GM18502 (cell line): ENCODE measurements around the gene TRIM72.
"Not testable (repeated sequence)": the region's sequence is repeated elsewhere in the genome, so short reads cannot be mapped to it uniquely, and the experiment has no call there.

Experiments used
- ATAC-seq: cut with Tn5 transposase; IDR thresholded peaks from one replicate; pipeline ENCODE4 v1.9.1; 2021; ENCODE audit warnings: mild to moderate bottlenecking; ENCODE audit not compliant: unreplicated experiment, poor library complexity

Gene TRIM72

DNA sequence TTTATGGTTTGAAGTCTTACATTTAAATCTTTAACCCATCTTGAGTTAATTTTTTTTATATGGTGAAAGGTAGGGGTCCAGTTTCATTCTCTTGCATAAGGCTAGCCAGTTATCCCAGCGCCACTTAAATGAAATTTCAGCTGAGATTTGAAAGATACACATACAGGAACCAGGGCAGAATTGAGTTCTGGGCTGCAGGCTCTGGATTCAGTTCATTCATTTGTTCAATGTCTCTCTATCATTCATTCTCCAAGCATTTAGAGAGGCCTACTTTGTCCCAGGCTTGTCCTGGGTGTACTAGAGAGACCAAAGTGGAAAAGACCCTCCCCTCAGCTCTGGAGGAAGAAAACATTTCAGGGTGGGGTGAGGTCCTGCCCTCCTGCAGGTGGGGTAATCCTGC, 577 bp upstream of the TRIM72 start:
- no peak for ATAC-seq

DNA sequence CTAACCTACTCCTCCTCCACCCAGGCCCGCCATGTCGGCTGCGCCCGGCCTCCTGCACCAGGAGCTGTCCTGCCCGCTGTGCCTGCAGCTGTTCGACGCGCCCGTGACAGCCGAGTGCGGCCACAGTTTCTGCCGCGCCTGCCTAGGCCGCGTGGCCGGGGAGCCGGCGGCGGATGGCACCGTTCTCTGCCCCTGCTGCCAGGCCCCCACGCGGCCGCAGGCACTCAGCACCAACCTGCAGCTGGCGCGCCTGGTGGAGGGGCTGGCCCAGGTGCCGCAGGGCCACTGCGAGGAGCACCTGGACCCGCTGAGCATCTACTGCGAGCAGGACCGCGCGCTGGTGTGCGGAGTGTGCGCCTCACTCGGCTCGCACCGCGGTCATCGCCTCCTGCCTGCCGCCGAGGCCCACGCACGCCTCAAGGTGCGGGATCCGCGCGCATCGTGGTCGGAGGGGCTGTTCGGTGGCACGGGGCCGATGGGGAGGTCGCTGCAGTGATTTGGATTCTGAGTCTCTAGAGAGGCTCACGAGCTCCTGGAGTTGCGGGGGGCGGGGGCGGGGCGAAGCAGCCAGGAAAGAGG, 878 bp downstream of the TRIM72 start:
- no peak for ATAC-seq

DNA sequence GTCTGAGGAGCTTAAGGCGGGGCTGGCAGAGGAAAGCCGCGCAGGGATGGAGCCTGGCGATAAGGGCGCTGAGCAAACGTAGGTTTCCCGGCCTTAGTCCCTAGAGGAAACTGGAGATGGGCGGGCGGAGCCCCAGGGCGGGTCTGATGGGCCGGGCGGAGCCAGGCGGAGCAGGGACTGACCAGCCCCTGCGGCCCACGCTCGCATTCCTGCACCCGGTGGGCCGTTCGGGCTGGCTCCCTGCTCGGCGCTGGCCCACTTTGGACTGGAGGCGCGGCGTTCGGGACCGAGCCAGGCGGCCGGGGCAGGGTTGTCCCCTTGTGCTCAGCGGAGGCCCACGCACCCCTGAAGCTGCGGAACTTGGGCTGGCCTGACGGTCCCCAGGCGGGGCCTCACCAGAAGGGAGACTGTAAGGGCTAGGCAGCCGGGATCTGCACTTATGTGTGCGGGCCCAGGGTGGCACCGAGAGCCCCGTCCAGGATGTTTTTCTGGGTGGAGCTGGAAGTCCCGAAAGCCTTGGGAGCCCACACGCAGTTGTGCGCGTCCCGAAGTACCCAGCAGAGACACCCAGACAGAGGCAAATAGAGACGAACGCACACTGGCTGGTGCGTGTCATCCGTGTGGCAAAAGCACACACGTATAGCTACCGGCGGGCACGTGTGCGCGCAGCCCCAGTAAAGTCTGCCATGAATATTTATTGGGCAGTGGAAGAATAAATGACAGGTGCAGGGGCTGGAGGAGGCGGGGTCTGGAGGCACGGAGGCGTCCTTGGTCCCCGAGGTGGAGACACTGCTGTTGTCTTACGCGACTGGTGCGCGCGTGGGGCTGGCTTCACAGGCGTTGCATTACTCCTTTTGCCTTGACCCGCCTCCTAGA, 1.6 kb downstream of the TRIM72 start:
- no peak for ATAC-seq

DNA sequence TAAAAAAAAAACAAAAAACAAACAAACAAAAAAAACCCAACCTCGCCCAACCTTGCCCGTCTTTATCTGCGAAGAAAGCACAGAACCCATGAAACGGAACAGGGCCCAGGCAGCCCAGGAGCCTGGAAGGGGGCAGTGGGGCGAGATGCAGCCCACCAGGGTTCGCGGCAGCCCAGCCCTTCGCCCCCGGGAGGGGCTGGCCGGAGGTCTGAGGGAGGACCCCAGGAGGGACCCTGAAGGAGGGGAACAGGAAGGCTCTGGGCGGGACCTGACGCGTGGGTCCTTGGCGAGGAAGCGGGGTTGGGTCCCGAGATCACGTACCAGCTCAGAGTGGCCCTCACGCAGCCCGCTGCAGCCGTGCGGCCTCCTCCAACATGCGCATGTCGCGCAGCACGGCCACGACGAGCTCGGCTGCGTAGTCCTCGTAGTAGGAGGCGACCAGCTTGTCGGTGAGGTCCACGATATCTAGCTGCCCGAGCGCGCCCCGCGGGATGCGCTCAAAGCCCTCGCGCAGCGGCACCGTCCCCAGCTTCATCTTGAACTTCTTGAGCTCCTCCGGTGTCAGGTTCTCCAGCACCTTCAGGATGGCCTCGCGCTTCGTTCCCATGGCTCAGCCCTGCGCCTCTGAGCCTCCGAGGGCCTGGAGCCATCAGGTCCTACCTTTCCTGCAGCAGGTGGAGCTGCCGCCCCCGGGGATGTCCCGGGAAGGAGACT, 2.7 kb downstream of the TRIM72 start, which contains the start of gene PYDC1:
Gene PYDC1 (minus strand): TSS at position 714 of the 714 bp plus-strand sequence. CDS start 107 bp downstream, at position 607.
- no peak for ATAC-seq

DNA sequence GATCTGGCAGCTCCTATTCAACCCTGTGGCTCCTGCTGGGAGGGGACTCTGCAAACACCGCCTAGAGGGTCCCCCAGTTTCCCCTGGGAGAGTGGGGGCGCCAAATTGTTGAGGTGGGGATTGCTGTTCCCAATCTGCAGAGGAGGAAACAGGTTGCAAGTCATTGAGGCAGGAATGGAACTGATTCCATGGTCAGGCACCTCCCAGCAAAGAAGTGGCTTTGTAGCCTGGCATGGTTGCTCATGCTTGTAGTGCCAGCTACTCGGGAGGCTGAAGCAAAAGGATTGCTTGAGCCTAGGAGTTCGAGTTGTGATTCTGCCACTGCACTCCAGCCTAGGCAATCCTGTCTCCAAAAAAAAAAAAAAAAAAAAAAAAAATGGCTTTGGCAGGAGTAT, 3.2 kb downstream of the TRIM72 start:
- ATAC-seq, result no peak

DNA sequence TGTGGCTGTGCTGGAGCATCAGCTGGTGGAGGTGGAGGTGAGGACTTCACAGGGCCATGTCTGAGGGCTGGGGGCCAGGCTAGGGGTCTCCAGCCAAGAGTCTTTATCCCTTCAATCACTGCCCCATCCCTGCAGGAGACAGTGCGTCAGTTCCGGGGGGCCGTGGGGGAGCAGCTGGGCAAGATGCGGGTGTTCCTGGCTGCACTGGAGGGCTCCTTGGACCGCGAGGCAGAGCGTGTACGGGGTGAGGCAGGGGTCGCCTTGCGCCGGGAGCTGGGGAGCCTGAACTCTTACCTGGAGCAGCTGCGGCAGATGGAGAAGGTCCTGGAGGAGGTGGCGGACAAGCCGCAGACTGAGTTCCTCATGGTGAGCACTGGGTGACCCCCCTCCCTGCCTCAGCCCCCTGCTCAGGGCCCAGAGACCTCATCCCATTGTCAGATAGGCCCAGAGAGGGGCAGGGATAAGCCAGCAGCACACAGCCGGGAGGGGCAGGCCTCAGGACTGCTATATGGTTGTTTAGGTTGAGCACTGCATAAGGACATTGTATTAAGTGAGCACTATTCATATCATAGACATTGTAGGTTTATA, 5.3 kb downstream of the TRIM72 start:
- ATAC-seq, result no peak

DNA sequence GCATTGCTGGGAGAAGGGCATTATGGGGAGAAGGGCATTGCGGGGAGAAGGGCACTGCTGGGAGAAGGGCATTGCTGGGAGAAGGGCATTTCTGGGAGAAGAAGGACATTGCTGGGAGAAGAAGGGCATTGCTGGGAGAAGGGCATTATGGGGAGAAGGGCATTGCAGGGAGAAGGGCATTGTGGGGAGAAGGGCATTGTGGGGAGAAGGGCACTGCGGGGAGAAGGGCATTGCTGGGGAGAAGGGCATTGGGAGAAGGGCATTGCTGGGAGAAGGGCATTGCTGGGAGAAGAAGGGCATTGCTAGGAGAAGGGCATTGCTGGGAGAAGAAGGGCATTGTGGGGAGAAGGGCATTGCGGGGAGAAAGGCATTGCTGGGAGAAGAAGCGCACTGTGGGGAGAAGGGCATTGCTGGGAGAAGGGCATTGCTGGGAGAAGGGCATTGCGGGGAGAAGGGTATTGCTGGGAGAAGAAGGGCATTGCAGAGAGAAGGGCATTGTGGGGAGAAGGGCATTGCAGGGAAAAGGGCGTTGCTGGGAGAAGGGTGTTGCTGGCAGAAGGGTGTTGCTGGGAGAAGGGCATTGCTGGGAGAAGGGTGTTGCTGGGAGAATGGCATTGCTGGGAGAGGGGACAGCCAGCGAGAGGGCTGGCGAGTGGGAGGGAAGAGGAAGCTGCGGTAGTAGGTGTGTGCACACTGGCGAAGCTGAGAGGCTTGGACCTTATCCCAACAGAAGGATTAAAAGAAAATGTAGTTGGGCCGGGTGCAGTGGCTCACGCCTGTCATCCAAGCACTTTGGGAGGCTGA, 7.6 kb downstream of the TRIM72 start:
- ATAC-seq, result no peak

DNA sequence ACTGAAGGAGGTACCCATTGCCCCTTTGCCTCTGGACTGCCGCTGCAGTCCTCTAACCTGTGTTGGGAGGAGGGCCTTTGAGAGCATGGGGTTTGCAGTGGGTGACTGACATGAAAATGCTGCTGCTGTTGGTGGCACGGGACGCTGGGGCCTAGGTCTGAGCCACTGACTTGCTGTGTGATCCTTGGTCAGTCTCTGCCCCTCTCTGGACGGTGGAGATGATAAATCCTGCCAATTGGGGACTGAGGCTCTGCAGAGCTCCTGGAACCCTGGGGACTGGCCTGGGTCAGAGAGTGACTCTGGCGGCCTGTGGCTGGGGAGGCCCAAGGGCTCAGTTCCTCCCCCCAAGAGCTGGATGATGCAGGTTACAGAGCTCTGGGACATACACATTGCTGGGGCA, 9.1 kb downstream of the TRIM72 start:
- no peak for ATAC-seq

DNA sequence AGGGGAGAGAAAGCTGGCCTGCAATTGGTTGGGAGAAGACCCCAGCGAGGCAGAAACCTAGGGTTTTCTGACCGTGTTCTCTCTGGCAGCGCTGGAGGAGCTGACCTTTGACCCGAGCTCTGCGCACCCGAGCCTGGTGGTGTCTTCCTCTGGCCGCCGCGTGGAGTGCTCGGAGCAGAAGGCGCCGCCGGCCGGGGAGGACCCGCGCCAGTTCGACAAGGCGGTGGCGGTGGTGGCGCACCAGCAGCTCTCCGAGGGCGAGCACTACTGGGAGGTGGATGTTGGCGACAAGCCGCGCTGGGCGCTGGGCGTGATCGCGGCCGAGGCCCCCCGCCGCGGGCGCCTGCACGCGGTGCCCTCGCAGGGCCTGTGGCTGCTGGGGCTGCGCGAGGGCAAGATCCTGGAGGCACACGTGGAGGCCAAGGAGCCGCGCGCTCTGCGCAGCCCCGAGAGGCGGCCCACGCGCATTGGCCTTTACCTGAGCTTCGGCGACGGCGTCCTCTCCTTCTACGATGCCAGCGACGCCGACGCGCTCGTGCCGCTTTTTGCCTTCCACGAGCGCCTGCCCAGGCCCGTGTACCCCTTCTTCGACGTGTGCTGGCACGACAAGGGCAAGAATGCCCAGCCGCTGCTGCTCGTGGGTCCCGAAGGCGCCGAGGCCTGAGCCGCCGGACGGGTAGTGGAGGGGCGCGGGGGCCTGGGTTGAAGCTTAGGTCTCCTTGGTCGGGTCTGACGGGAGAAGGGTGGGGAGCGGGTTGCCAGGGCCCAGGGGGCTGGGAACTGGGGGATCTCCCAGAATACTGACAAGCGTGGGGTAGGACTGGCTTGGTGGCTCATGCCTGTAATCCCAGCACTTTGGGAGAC, 10.4 kb downstream of the TRIM72 start:
- no peak for ATAC-seq

DNA sequence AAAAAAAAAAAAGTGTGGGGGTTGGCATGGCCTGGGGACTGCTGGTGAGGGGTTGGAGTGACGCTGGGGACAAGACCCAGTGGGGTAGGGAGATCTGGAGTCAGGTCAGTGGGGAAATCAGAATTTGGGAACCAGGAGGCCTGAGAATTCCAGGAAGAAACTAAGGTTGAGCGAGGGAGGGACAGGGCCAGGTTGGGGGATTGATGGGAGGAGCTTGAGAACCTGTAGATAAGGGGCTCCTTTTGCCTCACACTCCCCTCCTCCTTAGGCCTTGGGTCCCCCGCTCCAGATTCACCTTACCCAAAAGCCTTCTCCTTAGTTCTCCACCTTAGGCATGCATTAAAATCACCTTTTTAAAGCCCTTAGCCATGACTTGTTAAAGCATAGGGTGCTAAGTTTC, 11.3 kb downstream of the TRIM72 start:
- no peak for ATAC-seq

DNA sequence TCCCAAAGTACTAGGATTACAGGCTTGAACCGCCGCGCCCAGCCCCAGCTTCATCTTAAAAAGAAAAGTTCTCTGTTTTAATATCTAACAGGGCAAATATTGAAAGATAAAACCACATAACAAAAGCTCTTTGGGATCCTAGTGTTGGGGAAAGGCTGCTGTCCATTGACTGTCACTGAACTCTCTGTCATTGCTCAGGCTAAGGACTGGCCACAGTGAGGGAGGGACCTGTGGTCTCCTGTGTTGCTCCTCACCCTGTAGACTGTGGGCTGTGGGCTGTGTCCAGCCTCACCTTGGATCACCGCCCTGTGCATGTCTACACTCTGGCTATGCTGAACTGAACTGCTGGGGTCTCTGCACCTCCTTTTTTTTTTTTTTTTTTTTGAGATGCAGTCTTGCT, 14.3 kb downstream of the TRIM72 start:
- no peak for ATAC-seq

DNA sequence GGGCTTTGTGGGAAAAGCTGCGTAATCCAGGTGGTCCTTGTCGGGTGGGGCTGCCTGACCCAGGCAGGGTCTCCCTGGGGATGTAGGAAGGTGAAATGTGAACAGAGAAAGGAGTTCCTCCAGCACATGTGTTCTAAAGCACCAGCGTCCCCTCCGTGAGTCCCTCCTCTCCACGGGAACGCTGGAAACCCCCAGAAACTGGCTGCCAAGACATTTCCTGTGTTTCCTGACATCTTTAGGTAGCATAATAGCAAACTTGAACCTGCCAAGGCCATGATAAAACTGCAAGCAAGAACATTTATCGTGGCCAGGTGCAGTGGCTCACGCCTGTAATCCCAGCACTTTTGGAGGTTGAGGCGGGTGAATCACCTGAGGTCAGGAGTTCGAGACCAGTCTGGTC, 15.6 kb downstream of the TRIM72 start:
- no peak for ATAC-seq

DNA sequence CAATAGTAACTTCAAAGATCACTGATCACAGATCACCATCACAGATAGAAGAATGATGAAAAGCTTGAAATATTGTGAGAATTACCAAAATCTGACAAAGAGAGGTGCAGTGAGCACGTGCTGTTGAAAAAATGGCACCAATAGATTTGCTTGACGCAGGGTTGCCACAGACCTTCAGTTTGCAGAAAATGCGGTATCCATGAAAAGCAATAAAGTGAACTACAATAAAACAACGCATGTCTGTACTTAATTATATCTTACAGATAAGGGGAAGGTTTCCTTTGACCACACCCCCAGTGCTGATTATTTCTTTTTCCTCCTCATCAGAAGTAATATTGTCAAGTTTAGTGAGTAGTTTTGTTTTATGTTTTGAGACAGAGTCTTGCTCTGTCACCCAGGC, 24.1 kb downstream of the TRIM72 start:
- ATAC-seq, result no peak

DNA sequence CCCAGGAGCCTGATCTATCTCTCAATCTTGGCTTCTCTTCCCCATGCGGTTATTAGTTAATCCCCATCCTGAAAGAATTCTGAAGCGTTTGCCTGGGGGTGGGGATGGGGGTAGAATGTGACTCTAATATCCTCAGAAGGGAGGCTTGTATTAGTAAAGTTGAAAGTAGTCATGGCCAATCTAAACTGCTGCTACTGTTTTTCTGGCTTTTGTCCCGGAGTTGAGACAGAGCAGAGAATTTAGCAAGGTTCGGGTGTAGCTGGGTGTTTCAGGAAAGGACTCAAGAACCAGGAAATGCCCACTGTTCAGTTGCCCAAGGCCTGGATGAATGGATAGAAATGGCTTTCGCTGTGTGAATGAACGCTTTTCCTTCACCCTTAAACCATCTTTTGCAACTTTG, 28.3 kb downstream of the TRIM72 start:
- ATAC-seq, result no peak

DNA sequence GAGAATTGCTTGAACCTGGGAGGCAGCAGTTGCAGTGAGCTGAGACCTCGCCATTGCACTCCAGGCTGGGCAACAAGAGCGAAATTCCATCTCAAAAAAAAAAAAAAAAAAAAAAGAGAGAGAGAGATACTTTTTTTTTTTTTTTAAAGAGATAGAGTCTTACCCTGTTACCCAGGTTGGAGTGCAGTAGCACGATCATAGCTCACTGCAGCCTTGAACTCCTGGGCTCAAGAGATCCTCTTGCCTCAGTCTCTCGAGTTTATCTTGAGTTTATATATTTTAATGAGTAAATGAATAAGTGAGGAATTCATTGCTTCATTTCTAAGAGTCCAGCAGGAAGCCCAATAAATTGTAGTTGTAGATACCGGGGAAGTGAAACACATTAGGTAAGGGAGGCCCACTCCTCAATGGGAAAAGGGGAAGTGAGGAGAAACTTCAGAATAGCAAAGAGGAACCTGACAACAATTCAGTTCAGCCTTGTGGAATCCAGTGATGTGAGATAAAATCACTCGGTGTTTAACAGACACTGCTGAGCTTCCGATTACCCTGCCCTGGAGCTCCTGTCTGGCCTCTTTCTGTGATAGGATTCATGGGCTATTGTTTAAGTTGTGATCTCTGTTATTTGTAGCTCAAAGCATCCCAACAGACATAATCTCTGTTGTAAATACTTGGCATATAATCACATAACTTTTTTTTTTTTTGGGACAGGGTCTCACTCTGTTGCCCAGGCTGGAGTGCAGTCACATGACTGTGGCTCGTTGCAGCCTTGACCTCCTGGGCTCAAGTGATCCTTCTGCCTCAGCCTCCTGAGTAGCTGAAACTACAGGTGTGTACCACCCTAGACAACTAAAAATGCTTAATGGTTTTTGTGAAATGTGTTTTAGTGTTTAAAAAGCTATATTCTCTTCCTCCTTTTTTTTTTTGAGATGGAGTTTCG, 30.1 kb downstream of the TRIM72 start:
- ATAC-seq, result no peak

DNA sequence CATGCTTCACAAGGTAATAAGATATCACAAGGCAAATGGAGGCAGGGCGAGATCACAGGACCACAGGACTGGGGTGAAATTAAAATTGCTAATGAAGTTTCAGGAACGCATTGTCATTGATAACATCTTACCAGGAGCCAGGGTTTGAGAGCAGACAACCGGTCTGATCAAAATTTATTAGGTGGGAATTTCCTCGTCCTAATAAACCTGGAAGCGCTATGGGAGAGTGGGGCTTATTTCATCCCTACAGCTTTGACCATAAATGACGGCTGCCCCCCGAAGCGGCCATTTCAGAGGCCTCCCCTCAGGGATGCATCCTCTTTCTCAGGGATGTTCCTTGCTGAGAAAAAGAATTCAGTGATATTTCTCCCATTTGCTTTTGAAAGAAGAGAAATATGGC, 31.7 kb downstream of the TRIM72 start:
- not testable (repeated sequence) for ATAC-seq

DNA sequence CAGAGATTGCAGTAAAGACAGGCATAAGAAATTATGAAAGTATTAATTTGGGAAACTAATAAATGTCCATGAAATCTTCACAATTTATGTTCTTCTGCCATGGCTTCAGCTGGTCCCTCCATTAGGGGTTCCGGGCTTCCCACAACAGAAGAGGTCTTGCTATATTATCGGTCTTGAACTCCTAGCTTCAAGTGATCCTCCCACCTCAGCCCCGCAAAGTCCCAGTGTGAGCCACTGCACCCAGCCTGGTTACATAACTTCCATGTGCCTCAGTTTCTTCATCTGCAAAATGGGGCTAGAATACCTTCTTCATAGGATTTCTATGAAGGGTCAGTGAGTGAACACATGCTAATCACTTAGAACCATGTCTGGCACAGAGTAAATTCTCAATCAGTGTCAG, 32.4 kb downstream of the TRIM72 start:
- ATAC-seq, result no peak

DNA sequence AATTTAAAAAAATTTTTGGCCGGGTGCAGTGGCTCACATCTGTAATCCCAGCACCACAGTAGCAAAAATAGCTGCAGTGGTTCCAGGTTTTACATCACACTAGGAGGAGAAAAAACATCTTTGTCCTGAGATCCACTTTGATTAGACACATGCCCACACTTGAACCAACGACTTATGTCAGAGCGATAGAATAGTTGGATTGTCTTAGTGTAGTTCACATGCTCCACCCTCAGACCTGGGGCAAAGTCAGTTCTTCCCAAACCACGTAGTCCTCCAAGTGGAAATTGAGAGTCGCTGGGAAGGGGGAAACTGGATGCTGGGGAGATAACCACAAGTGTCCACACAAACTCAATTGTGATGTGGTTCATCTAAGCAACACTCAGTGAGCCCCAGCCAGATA, 34.4 kb downstream of the TRIM72 start:
- no peak for ATAC-seq
